ENCODE results near the gene MAPT. TPM values are rescaled to one million over a fixed set of nuclear protein-coding genes. Genes with fewer than 3 reads are reported as not detected.

The MAPT gene
- total and polyA plus RNA-seq, 2 of the 13 experiments (the other 11 are each of a cell fraction or from before 2014, with no cell fraction given), result 2.1 to 2.8 TPM

DNA sequence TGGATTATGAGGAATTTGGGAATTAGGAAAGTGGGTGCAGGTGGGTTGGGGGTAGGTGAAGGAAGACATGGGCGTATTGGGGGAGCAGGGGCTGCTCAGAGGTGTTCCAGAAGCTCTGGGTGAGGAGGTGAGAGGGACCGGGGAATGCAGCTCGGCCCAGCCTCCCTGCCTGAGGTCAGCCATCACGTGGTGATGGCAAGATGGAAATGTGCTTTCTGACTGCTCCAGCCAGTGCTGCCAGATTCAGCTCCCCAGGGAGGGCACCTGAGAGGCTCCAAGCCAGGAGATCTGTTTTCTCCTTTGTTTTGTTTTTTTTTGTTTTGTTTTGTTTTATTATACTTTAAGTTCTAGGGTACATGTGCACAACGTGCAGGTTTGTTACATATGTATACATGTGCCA lies 69.5 kb downstream of the MAPT start (continued):
- TF ChIP-seq, protein P1, sequence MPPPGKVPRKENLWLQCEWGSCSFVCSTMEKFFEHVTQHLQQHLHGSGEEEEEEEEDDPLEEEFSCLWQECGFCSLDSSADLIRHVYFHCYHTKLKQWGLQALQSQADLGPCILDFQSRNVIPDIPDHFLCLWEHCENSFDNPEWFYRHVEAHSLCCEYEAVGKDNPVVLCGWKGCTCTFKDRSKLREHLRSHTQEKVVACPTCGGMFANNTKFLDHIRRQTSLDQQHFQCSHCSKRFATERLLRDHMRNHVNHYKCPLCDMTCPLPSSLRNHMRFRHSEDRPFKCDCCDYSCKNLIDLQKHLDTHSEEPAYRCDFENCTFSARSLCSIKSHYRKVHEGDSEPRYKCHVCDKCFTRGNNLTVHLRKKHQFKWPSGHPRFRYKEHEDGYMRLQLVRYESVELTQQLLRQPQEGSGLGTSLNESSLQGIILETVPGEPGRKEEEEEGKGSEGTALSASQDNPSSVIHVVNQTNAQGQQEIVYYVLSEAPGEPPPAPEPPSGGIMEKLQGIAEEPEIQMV (CRISPR knock-in tag; IDR thresholded peaks at IDR 0.05; ENCODE audit: low read depth), result no peak
- TF ChIP-seq, protein P2, sequence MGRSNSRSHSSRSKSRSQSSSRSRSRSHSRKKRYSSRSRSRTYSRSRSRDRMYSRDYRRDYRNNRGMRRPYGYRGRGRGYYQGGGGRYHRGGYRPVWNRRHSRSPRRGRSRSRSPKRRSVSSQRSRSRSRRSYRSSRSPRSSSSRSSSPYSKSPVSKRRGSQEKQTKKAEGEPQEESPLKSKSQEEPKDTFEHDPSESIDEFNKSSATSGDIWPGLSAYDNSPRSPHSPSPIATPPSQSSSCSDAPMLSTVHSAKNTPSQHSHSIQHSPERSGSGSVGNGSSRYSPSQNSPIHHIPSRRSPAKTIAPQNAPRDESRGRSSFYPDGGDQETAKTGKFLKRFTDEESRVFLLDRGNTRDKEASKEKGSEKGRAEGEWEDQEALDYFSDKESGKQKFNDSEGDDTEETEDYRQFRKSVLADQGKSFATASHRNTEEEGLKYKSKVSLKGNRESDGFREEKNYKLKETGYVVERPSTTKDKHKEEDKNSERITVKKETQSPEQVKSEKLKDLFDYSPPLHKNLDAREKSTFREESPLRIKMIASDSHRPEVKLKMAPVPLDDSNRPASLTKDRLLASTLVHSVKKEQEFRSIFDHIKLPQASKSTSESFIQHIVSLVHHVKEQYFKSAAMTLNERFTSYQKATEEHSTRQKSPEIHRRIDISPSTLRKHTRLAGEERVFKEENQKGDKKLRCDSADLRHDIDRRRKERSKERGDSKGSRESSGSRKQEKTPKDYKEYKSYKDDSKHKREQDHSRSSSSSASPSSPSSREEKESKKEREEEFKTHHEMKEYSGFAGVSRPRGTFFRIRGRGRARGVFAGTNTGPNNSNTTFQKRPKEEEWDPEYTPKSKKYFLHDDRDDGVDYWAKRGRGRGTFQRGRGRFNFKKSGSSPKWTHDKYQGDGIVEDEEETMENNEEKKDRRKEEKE (IDR thresholded peaks at IDR 0.05), result no peak
- TF ChIP-seq U2AF1 (optimal IDR thresholded peaks at IDR 0.05; ENCODE audit: low read depth, low read length), result no peak
- no peak for TF ChIP-seq GPN1 (CRISPR knock-in tag; IDR thresholded peaks at IDR 0.05; ENCODE audit: borderline replicate concordance)
- no peak for TF ChIP-seq MED8 (CRISPR knock-in tag; IDR thresholded peaks at IDR 0.05; ENCODE audit: insufficient replicate concordance)
- TF ChIP-seq CREM (IDR thresholded peaks at IDR 0.05), result no peak
- no peak for TF ChIP-seq CREM (CRISPR knock-in tag; IDR thresholded peaks at IDR 0.05)
- TF ChIP-seq, protein P3, sequence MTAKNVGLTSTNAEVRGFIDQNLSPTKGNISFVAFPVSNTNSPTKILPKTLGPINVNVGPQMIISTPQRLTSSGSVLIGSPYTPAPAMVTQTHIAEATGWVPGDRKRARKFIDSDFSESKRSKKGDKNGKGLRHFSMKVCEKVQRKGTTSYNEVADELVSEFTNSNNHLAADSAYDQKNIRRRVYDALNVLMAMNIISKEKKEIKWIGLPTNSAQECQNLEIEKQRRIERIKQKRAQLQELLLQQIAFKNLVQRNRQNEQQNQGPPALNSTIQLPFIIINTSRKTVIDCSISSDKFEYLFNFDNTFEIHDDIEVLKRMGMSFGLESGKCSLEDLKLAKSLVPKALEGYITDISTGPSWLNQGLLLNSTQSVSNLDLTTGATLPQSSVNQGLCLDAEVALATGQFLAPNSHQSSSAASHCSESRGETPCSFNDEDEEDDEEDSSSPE (CRISPR knock-in tag; IDR thresholded peaks at IDR 0.05), result no peak

DNA sequence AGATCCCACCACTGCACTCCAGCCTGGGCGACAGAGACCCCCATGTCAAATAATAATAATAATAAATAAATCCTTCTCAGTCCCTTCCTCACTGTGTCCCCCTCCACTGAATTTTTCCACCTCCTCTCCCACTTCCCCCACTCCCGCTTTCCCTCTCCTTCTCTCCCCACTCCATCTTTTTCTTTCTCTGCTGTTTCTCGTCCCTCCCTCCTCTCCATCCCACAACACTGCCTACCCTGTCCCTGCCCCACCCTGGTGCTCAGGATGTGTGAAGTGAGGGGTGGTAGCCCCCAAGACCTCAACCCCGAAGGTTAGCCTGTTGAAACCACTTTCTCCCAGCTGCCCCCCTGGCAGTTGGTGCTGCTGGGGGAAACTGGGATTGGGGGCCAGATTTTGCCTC lies 70.3 kb downstream of the MAPT start:
- H3K36me3 ChIP-seq (replicated peaks in 1 of 2; ENCODE audit: control insufficient read depth in 1 of 2, insufficient read depth in 2 of 2, low read length in 2 of 2), result no peaks in the 10 kb centered on the region
- H3K4me2 ChIP-seq (ENCODE audit: low read depth, low read length), result no peak overlapping the region
- ChIA-PET POLR2A (no interaction called here), CTCF (ENCODE audit: low intra/inter-chr PET ratio, low total read pairs) (no interaction called here)
- H3K27me3 ChIP-seq (ENCODE audit: control insufficient read depth in 1 of 2, insufficient read depth in 2 of 2, low read length in 2 of 2), result peaks cover 0 to 2% of the 10 kb centered on the region in 2 experiments; a peak in 1 of 5 replicates
- no peak overlapping the region for H3K9ac ChIP-seq (ENCODE audit: insufficient read depth, low read depth, low read length)
- ATAC-seq (no peak), FAIRE-seq (no peak), DNase-seq (ENCODE audit: low spot score) (no peak)
- no peaks in the 10 kb centered on the region for H4K20me1 ChIP-seq (ENCODE audit: insufficient read depth, low read length)
- no peaks in the 10 kb centered on the region for H3K4me1 ChIP-seq (ENCODE audit: insufficient read depth, low read length)
- no peak overlapping the region for H2AFZ ChIP-seq (ENCODE audit: low read length)
- 79% methylated on average over 4 of the region's 4 CpGs for WGBS (ENCODE audit: low lambda C conversion rate)
- H3K27ac ChIP-seq (ENCODE audit: extremely low read length, insufficient read depth, low read length), result no peak overlapping the region
- BruUV-seq (replicated peaks), result no TSS peak
- no peak overlapping the region for H3K4me3 ChIP-seq (replicated peaks in 1 of 3; ENCODE audit: insufficient read depth in 1 of 3, low read depth in 2 of 3, low read length in 3 of 3)
- intact Hi-C loops (cut with micrococcal nuclease; ENCODE audit: unreplicated experiment) (no loop called here), in situ Hi-C loops (cut with HindIII; ENCODE audit: extremely low pct_ligation_motif_present, low pct_unique_long_range_greater_than_20kb) (no loop called here)
- no peaks in the 10 kb centered on the region for H3K9me3 ChIP-seq (ENCODE audit: low read length)
- no peaks in the 10 kb centered on the region for H3K79me2 ChIP-seq (ENCODE audit: insufficient read depth, low read length)
- no peak for TF ChIP-seq SNAPC2 (CRISPR knock-in tag; IDR thresholded peaks at IDR 0.05)
- no peak for TF ChIP-seq ZNF746 (CRISPR knock-in tag; IDR thresholded peaks at IDR 0.05)
- TF ChIP-seq, protein P4, sequence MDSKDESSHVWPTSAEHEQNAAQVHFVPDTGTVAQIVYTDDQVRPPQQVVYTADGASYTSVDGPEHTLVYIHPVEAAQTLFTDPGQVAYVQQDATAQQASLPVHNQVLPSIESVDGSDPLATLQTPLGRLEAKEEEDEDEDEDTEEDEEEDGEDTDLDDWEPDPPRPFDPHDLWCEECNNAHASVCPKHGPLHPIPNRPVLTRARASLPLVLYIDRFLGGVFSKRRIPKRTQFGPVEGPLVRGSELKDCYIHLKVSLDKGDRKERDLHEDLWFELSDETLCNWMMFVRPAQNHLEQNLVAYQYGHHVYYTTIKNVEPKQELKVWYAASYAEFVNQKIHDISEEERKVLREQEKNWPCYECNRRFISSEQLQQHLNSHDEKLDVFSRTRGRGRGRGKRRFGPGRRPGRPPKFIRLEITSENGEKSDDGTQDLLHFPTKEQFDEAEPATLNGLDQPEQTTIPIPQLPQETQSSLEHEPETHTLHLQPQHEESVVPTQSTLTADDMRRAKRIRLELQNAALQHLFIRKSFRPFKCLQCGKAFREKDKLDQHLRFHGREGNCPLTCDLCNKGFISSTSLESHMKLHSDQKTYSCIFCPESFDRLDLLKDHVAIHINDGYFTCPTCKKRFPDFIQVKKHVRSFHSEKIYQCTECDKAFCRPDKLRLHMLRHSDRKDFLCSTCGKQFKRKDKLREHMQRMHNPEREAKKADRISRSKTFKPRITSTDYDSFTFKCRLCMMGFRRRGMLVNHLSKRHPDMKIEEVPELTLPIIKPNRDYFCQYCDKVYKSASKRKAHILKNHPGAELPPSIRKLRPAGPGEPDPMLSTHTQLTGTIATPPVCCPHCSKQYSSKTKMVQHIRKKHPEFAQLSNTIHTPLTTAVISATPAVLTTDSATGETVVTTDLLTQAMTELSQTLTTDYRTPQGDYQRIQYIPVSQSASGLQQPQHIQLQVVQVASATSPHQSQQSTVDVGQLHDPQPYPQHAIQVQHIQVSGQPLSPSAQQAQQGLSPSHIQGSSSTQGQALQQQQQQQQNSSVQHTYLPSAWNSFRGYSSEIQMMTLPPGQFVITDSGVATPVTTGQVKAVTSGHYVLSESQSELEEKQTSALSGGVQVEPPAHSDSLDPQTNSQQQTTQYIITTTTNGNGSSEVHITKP (CRISPR knock-in tag; IDR thresholded peaks at IDR 0.05; ENCODE audit: low read depth), result no peak
- no peak for TF ChIP-seq ATF1 (CRISPR knock-in tag; IDR thresholded peaks at IDR 0.05)

All from HepG2 (cell line).